Effector memory CD4-positive, alpha-beta T cell (primary cell): Measurements from ENCODE around the gene FAM162A.

Source experiments
- DNase-seq, 3 donors: peaks; one replicate each; pipeline ENCODE4 v3.0.0-alpha.2; 2020
- H3K27ac ChIP-seq: 2 replicates; pipeline ENCODE4 v1.7.0; 2013; ENCODE audit warnings: mild to moderate bottlenecking, low read length, moderate library complexity; ENCODE audit not compliant: insufficient read depth, poor library complexity, severe bottlenecking
- H3K27me3 ChIP-seq: replicated peaks from 2 replicates; pipeline ENCODE4 v1.7.0; 2013; ENCODE audit warnings: mild to moderate bottlenecking, low read length; ENCODE audit not compliant: insufficient read depth, control insufficient read depth, poor library complexity, severe bottlenecking
- H3K36me3 ChIP-seq: 2 replicates; pipeline ENCODE4 v1.7.0; 2013; ENCODE audit warnings: mild to moderate bottlenecking, low read length, moderate library complexity; ENCODE audit not compliant: control insufficient read depth, insufficient read depth
- H3K4me1 ChIP-seq: 2 replicates; pipeline ENCODE4 v1.7.0; 2013; ENCODE audit warnings: low read length, mild to moderate bottlenecking; ENCODE audit not compliant: control insufficient read depth, insufficient read depth, poor library complexity, severe bottlenecking
- H3K4me3 ChIP-seq: 2 replicates; pipeline ENCODE4 v1.7.0; 2013; ENCODE audit warnings: low read length, low read depth, mild to moderate bottlenecking; ENCODE audit not compliant: insufficient read depth, poor library complexity, severe bottlenecking
- H3K9me3 ChIP-seq: 2 replicates; pipeline ENCODE4 v1.7.0; 2013; ENCODE audit warnings: mild to moderate bottlenecking, low read length, moderate library complexity; ENCODE audit not compliant: control insufficient read depth
- total RNA-seq, 3 donors: gene quantifications; one replicate each; lab custom pipeline; 2026; lab: John Stamatoyannopoulos, UW

FAM162A gene
- total RNA-seq, result 22.6 to 37.0 (median 26.7) reads per million in 3 donors

- Histone ChIP-seq H3K9me3 (no peaks in the 10 kb centered on the region), H3K27me3 (no peaks in the 10 kb centered on the region), H3K4me3 (peak within 1 kb of the TSS; percentile 71), H3K27ac (peak within 1 kb of the TSS; percentile 77), H3K36me3 (no peaks in the 10 kb centered on the region), H3K4me1 (peaks cover 11% of the 10 kb centered on the region)
- peak; percentile 83 to 90 (median 88) for DNase-seq
Observed at GRCh38 chr3:122383771-122384697, at the start of gene FAM162A. Gene FAM162A, plus strand, starts transcription at chr3:122384182. Its CDS starts 84 bp downstream, at chr3:122384266.

- Histone ChIP-seq H3K9me3 (no peaks in the 10 kb centered on the region), H3K27me3 (no peaks in the 10 kb centered on the region), H3K36me3 (no peaks in the 10 kb centered on the region), H3K27ac (no peak overlapping the region), H3K4me1 (no peaks in the 10 kb centered on the region), H3K4me3 (no peak overlapping the region)
- no peak for DNase-seq
Observed at GRCh38 chr3:122342803-122343202, 41.2 kb upstream of the FAM162A start.

GRCh38 chr3:122343654-122344053 lies 40.3 kb upstream of the FAM162A start:
- Histone ChIP-seq H3K27ac (no peak overlapping the region), H3K4me1 (no peaks in the 10 kb centered on the region), H3K27me3 (no peaks in the 10 kb centered on the region), H3K9me3 (no peaks in the 10 kb centered on the region), H3K4me3 (no peak overlapping the region), H3K36me3 (no peaks in the 10 kb centered on the region)
- DNase-seq, result no peak

- H3K27ac ChIP-seq, result no peak overlapping the region
- H3K27me3 ChIP-seq, result no peaks in the 10 kb centered on the region
- no peak overlapping the region for H3K4me3 ChIP-seq
- no peaks in the 10 kb centered on the region for H3K9me3 ChIP-seq
- DNase-seq, result no peak
- no peaks in the 10 kb centered on the region for H3K4me1 ChIP-seq
- no peaks in the 10 kb centered on the region for H3K36me3 ChIP-seq
Observed at GRCh38 chr3:122349171-122349570, 34.8 kb upstream of the FAM162A start.

GRCh38 chr3:122350814-122351418 lies 33.1 kb upstream of the FAM162A start:
- H3K36me3 ChIP-seq, result no peaks in the 10 kb centered on the region
- no peaks in the 10 kb centered on the region for H3K9me3 ChIP-seq
- DNase-seq, result no peak

GRCh38 chr3:122351612-122352011 lies 32.4 kb upstream of the FAM162A start:
- Histone ChIP-seq H3K9me3 (no peaks in the 10 kb centered on the region), H3K27me3 (no peaks in the 10 kb centered on the region), H3K4me1 (no peaks in the 10 kb centered on the region), H3K36me3 (no peaks in the 10 kb centered on the region), H3K4me3 (no peak overlapping the region), H3K27ac (no peak overlapping the region)
- DNase-seq, result no peak

More at GRCh38 chr3:122350814-122351418, 33.1 kb upstream of the FAM162A start:
- H3K4me3 ChIP-seq, result no peak overlapping the region
- H3K27me3 ChIP-seq, result no peaks in the 10 kb centered on the region
- H3K27ac ChIP-seq, result no peak overlapping the region
- no peaks in the 10 kb centered on the region for H3K4me1 ChIP-seq

- H3K27ac ChIP-seq, result no peak overlapping the region
- H3K9me3 ChIP-seq, result no peaks in the 10 kb centered on the region
- H3K27me3 ChIP-seq, result no peaks in the 10 kb centered on the region
- H3K4me1 ChIP-seq, result no peaks in the 10 kb centered on the region
- DNase-seq, result no peak
- H3K36me3 ChIP-seq, result no peaks in the 10 kb centered on the region
- no peak overlapping the region for H3K4me3 ChIP-seq
Observed at GRCh38 chr3:122353215-122353614, 30.8 kb upstream of the FAM162A start.

GRCh38 chr3:122353893-122354401 lies 30.0 kb upstream of the FAM162A start:
- H3K4me3 ChIP-seq, result no peak overlapping the region
- H3K9me3 ChIP-seq, result no peaks in the 10 kb centered on the region
- peaks cover 4% of the 10 kb centered on the region for H3K36me3 ChIP-seq
- H3K27ac ChIP-seq, result no peak overlapping the region
- no peaks in the 10 kb centered on the region for H3K27me3 ChIP-seq
- no peaks in the 10 kb centered on the region for H3K4me1 ChIP-seq
- DNase-seq, result no peak

- Histone ChIP-seq H3K36me3 (peaks cover 4% of the 10 kb centered on the region), H3K4me3 (no peak overlapping the region), H3K4me1 (no peaks in the 10 kb centered on the region), H3K9me3 (no peaks in the 10 kb centered on the region), H3K27ac (no peak overlapping the region), H3K27me3 (no peaks in the 10 kb centered on the region)
- no peak for DNase-seq
Observed at GRCh38 chr3:122355612-122356011, 28.4 kb upstream of the FAM162A start.

- peak in 1 of 3 donors; percentile 23 for DNase-seq
- Histone ChIP-seq H3K27me3 (no peaks in the 10 kb centered on the region), H3K4me1 (no peaks in the 10 kb centered on the region), H3K27ac (no peak overlapping the region), H3K36me3 (peaks cover 4% of the 10 kb centered on the region), H3K9me3 (no peaks in the 10 kb centered on the region), H3K4me3 (no peak overlapping the region)
Observed at GRCh38 chr3:122356402-122356801, 27.6 kb upstream of the FAM162A start.
